ENCODE measurements around the gene CYP2R1.
"Not testable (repeated sequence)": the region's sequence is repeated elsewhere in the genome, so short reads cannot be mapped to it uniquely, and the experiment has no call there.

CYP2R1 gene

DNA sequence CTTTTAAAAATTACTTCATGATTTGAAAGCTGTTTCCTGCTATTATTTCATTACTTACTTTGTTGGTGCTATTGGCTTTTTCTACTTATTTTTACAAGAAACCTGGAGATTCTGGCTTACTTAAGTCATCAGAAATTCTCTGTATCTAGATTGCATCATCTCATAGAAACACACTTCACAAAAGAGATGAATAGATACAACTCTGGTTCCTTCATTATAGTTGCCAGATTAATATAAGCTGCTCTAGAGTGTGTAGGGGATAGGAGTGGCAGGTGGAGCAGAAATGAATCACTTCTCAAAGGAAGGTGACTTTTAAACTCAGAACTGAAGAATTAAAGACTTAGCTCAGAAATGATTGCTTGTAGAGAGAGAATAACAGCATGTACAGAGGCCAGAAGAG lies 20.0 kb downstream of the CYP2R1 start:
- Histone ChIP-seq H3K27ac (replicated peaks; ENCODE audit: low read length) (no peak overlapping the region), H3K23ac (ENCODE audit: low read depth, low read length, poor library complexity) (no peak overlapping the region), H3K4ac (ENCODE audit: low read length) (no peak overlapping the region), H2BK15ac (ENCODE audit: low read length) (no peak overlapping the region), H3K9me3 (replicated peaks in 1 of 2; ENCODE audit: control insufficient read depth in 2 of 2, insufficient read depth in 1 of 2, low read depth in 1 of 2, low read length in 2 of 2) (no peaks in the 10 kb centered on the region), H4K8ac (ENCODE audit: low read depth, low read length) (no peak overlapping the region), H2AK5ac (ENCODE audit: low read depth, low read length) (no peak overlapping the region), H3K4me1 (ENCODE audit: control insufficient read depth in 2 of 2, insufficient read depth in 1 of 2, low read depth in 1 of 2, low read length in 2 of 2) (no peaks in the 10 kb centered on the region), H3K14ac (ENCODE audit: low read length) (no peak overlapping the region), H3K27me3 (ENCODE audit: control insufficient read depth in 3 of 3, insufficient read depth in 3 of 3, low read depth in 1 of 3, low read length in 3 of 3) (no peaks in the 10 kb centered on the region), H3K4me2 (ENCODE audit: insufficient read depth, low read length, poor library complexity, severe bottlenecking) (no peak overlapping the region), H4K91ac (ENCODE audit: low read depth, low read length, poor library complexity) (no peak overlapping the region), H3K18ac (ENCODE audit: low read length) (no peak overlapping the region), H3K9ac (ENCODE audit: low read depth, low read length, poor library complexity) (no peak overlapping the region), H2AFZ (ENCODE audit: low read length) (no peak overlapping the region), H2BK120ac (ENCODE audit: low read depth, low read length) (no peak overlapping the region), H2BK12ac (ENCODE audit: low read length) (no peak overlapping the region), H3K79me1 (ENCODE audit: low read depth, low read length) (no peaks in the 10 kb centered on the region), H3K4me3 (ENCODE audit: low read length in 2 of 2) (no peak overlapping the region), H2BK5ac (ENCODE audit: low read length) (no peak overlapping the region), H3K36me3 (replicated peaks in 1 of 2; ENCODE audit: control insufficient read depth in 2 of 2, insufficient read depth in 2 of 2, low read length in 2 of 2) (peaks cover 1 to 61% of the 10 kb centered on the region in 2 donors)
- no peak for DNase-seq (ENCODE audit: low spot score)

DNA sequence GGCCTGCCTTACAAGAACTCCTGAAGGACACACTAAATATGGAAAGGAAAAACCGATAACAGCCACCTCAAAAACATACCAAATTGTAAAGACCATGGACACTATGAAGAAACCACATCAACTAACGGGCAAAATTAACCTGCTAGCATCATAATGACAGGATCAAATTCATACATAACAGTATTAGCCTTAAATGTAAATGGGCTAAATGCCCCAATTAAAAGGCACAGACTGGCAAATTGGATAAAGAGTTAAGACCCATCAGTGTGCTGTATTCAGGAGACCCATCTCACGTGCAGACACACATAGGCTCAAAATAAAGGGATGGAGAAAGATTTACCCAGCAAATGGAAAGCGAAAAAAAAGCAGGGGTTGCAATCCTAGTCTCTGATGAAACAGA lies 28.3 kb downstream of the CYP2R1 start:
- H2BK5ac ChIP-seq (ENCODE audit: low read length); H3K9me3 ChIP-seq (replicated peaks in 1 of 2; ENCODE audit: control insufficient read depth in 2 of 2, insufficient read depth in 1 of 2, low read depth in 1 of 2, low read length in 2 of 2); H3K27ac ChIP-seq (replicated peaks; ENCODE audit: low read length); H3K4ac ChIP-seq (ENCODE audit: low read length); H3K14ac ChIP-seq (ENCODE audit: low read length); H3K4me3 ChIP-seq (ENCODE audit: low read length in 2 of 2); H3K79me1 ChIP-seq (ENCODE audit: low read depth, low read length); H3K4me2 ChIP-seq (ENCODE audit: insufficient read depth, low read length, poor library complexity, severe bottlenecking); H2AFZ ChIP-seq (ENCODE audit: low read length); H2BK12ac ChIP-seq (ENCODE audit: low read length); H3K18ac ChIP-seq (ENCODE audit: low read length); H2BK15ac ChIP-seq (ENCODE audit: low read length); H4K91ac ChIP-seq (ENCODE audit: low read depth, low read length, poor library complexity); H3K23ac ChIP-seq (ENCODE audit: low read depth, low read length, poor library complexity); H3K27me3 ChIP-seq (ENCODE audit: control insufficient read depth in 3 of 3, insufficient read depth in 3 of 3, low read depth in 1 of 3, low read length in 3 of 3); H3K9ac ChIP-seq (ENCODE audit: low read depth, low read length, poor library complexity); H4K8ac ChIP-seq (ENCODE audit: low read depth, low read length); H3K4me1 ChIP-seq (ENCODE audit: control insufficient read depth in 2 of 2, insufficient read depth in 1 of 2, low read depth in 1 of 2, low read length in 2 of 2); H2AK5ac ChIP-seq (ENCODE audit: low read depth, low read length); H2BK120ac ChIP-seq (ENCODE audit: low read depth, low read length); DNase-seq (ENCODE audit: low spot score): not testable (repeated sequence)
- H3K36me3 ChIP-seq (replicated peaks in 1 of 2; ENCODE audit: control insufficient read depth in 2 of 2, insufficient read depth in 2 of 2, low read length in 2 of 2): peaks cover 2 to 41% of the 10 kb centered on the region in 2 donors
- WGBS, 2 donors (ENCODE audit: extremely low coverage in 2 of 2, insufficient read length in 2 of 2, insufficient replicate concordance in 1 of 2): no CpG with 5 or more reads among the region's 4 CpGs

DNA sequence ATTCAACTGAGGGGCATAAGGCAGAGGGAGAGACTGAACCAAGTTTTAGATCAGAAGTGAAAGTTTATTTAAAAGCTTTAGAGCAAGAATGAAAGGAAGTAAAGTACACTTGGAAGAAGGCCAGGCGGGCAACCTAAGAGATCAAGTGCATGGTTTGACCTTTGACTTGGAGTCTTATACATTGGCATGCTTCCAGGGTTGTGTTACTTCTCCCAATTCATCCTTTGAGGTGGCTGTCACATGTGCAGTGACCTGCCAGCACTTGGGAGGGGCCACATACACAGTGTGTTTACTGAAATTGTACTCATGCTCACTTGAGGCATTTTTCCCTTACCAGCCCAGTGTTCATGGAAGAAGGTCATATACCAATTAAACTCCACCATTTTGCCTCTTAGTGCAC lies 30.4 kb downstream of the CYP2R1 start:
- peaks cover 0 to 2% of the 10 kb centered on the region in 2 donors for H3K9me3 ChIP-seq (replicated peaks in 1 of 2; ENCODE audit: control insufficient read depth in 2 of 2, insufficient read depth in 1 of 2, low read depth in 1 of 2, low read length in 2 of 2)
- no peak overlapping the region for H4K91ac ChIP-seq (ENCODE audit: low read depth, low read length, poor library complexity)
- H3K9ac ChIP-seq (ENCODE audit: low read depth, low read length, poor library complexity): no peak overlapping the region
- H3K27me3 ChIP-seq (ENCODE audit: control insufficient read depth in 3 of 3, insufficient read depth in 3 of 3, low read depth in 1 of 3, low read length in 3 of 3): no peaks in the 10 kb centered on the region
- H2BK120ac ChIP-seq (ENCODE audit: low read depth, low read length): no peak overlapping the region
- no peak for DNase-seq (ENCODE audit: low spot score)
- no CpG with 5 or more reads among the region's 1 CpG for WGBS, 2 donors (ENCODE audit: extremely low coverage in 2 of 2, insufficient read length in 2 of 2, insufficient replicate concordance in 1 of 2)
- H3K4me1 ChIP-seq (ENCODE audit: control insufficient read depth in 2 of 2, insufficient read depth in 1 of 2, low read depth in 1 of 2, low read length in 2 of 2): no peaks in the 10 kb centered on the region
- no peak overlapping the region for H2BK5ac ChIP-seq (ENCODE audit: low read length)
- no peak overlapping the region for H4K8ac ChIP-seq (ENCODE audit: low read depth, low read length)
- no peak overlapping the region for H3K4ac ChIP-seq (ENCODE audit: low read length)
- H2BK12ac ChIP-seq (ENCODE audit: low read length): no peak overlapping the region
- peaks cover 2 to 25% of the 10 kb centered on the region in 2 donors for H3K36me3 ChIP-seq (replicated peaks in 1 of 2; ENCODE audit: control insufficient read depth in 2 of 2, insufficient read depth in 2 of 2, low read length in 2 of 2)
- no peaks in the 10 kb centered on the region for H3K79me1 ChIP-seq (ENCODE audit: low read depth, low read length)
- H2AK5ac ChIP-seq (ENCODE audit: low read depth, low read length): no peak overlapping the region
- no peak overlapping the region for H3K4me3 ChIP-seq (ENCODE audit: low read length in 2 of 2)
- H2BK15ac ChIP-seq (ENCODE audit: low read length): no peak overlapping the region
- no peak overlapping the region for H3K18ac ChIP-seq (ENCODE audit: low read length)
- H2AFZ ChIP-seq (ENCODE audit: low read length): no peak overlapping the region
- no peak overlapping the region for H3K27ac ChIP-seq (replicated peaks; ENCODE audit: low read length)
- H3K4me2 ChIP-seq (ENCODE audit: insufficient read depth, low read length, poor library complexity, severe bottlenecking): no peak overlapping the region
- no peak overlapping the region for H3K14ac ChIP-seq (ENCODE audit: low read length)
- no peak overlapping the region for H3K23ac ChIP-seq (ENCODE audit: low read depth, low read length, poor library complexity)

DNA sequence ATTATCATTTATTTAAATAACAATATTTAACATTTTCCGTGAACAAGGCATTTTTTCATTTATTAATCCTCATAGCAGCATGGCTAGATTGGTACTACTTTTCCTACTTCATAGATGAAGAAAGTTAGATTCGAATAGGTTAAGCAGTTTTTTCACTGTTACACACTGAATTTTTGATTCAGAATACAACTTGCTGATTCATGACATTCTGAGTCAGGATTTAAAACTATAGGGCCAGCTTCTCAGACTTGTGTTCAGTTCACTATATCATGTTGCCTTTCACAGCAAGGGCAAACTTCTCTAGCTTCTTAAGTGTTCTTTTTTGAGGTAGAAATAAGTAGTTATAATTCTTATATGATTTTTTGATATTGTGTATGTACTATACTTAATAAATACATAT lies 31.5 kb downstream of the CYP2R1 start:
- no peak overlapping the region for H4K91ac ChIP-seq (ENCODE audit: low read depth, low read length, poor library complexity)
- no peaks in the 10 kb centered on the region for H3K27me3 ChIP-seq (ENCODE audit: control insufficient read depth in 3 of 3, insufficient read depth in 3 of 3, low read depth in 1 of 3, low read length in 3 of 3)
- no peak overlapping the region for H2AFZ ChIP-seq (ENCODE audit: low read length)
- no peak overlapping the region for H3K27ac ChIP-seq (replicated peaks; ENCODE audit: low read length)
- no peak overlapping the region for H3K23ac ChIP-seq (ENCODE audit: low read depth, low read length, poor library complexity)
- no peak overlapping the region for H2AK5ac ChIP-seq (ENCODE audit: low read depth, low read length)
- H2BK5ac ChIP-seq (ENCODE audit: low read length): no peak overlapping the region
- no peak overlapping the region for H4K8ac ChIP-seq (ENCODE audit: low read depth, low read length)
- H3K4me3 ChIP-seq (ENCODE audit: low read length in 2 of 2): no peak overlapping the region
- H3K36me3 ChIP-seq (replicated peaks in 1 of 2; ENCODE audit: control insufficient read depth in 2 of 2, insufficient read depth in 2 of 2, low read length in 2 of 2): peaks cover 2 to 25% of the 10 kb centered on the region in 2 donors
- no peaks in the 10 kb centered on the region for H3K4me1 ChIP-seq (ENCODE audit: control insufficient read depth in 2 of 2, insufficient read depth in 1 of 2, low read depth in 1 of 2, low read length in 2 of 2)
- peaks cover 0 to 2% of the 10 kb centered on the region in 2 donors for H3K9me3 ChIP-seq (replicated peaks in 1 of 2; ENCODE audit: control insufficient read depth in 2 of 2, insufficient read depth in 1 of 2, low read depth in 1 of 2, low read length in 2 of 2)
- H3K79me1 ChIP-seq (ENCODE audit: low read depth, low read length): no peaks in the 10 kb centered on the region
- no peak overlapping the region for H3K14ac ChIP-seq (ENCODE audit: low read length)
- no peak overlapping the region for H3K18ac ChIP-seq (ENCODE audit: low read length)
- no peak overlapping the region for H3K4me2 ChIP-seq (ENCODE audit: insufficient read depth, low read length, poor library complexity, severe bottlenecking)
- H3K4ac ChIP-seq (ENCODE audit: low read length): no peak overlapping the region
- no peak overlapping the region for H2BK15ac ChIP-seq (ENCODE audit: low read length)
- H2BK120ac ChIP-seq (ENCODE audit: low read depth, low read length): no peak overlapping the region
- no CpG with 5 or more reads among the region's 2 CpGs for WGBS, 2 donors (ENCODE audit: extremely low coverage in 2 of 2, insufficient read length in 2 of 2, insufficient replicate concordance in 1 of 2)
- no peak overlapping the region for H2BK12ac ChIP-seq (ENCODE audit: low read length)
- no peak overlapping the region for H3K9ac ChIP-seq (ENCODE audit: low read depth, low read length, poor library complexity)
- no peak for DNase-seq (ENCODE audit: low spot score)
